CD4-positive, alpha-beta T cell treated with Interleukin-10 for 1 hour (primary cell): ENCODE results near the gene HOXD1.

Source experiments
- DNase-seq: peaks from one replicate; pipeline ENCODE4 v3.0.0-alpha.2; 2020

The HOXD1 gene

GRCh38 chr2:176187200-176187898, 1.1 kb upstream of the HOXD1 start:
- no peak for DNase-seq

GRCh38 chr2:176188774-176189680, 559 bp downstream of the HOXD1 start:
- DNase-seq: peak; percentile 12

GRCh38 chr2:176189681-176190641, 1.5 kb downstream of the HOXD1 start:
- no peak for DNase-seq

- DNase-seq: no peak
These were observed 3.9 kb downstream of the HOXD1 start for GRCh38 chr2:176192351-176192750.

- no peak for DNase-seq
These were observed 4.6 kb downstream of the HOXD1 start for GRCh38 chr2:176193048-176193447.

GRCh38 chr2:176199902-176200301, 11.4 kb downstream of the HOXD1 start:
- no peak for DNase-seq

GRCh38 chr2:176200971-176201370, 12.5 kb downstream of the HOXD1 start:
- DNase-seq: no peak

GRCh38 chr2:176202491-176202890, 14.0 kb downstream of the HOXD1 start:
- DNase-seq: no peak

- DNase-seq: no peak
These were observed 16.7 kb downstream of the HOXD1 start for GRCh38 chr2:176205126-176205525.

- DNase-seq: no peak
These were observed 17.7 kb downstream of the HOXD1 start for GRCh38 chr2:176206136-176206535.

- DNase-seq: no peak
These were observed 18.2 kb downstream of the HOXD1 start for GRCh38 chr2:176206682-176207081.

GRCh38 chr2:176211110-176211509, 22.6 kb downstream of the HOXD1 start:
- DNase-seq: no peak

GRCh38 chr2:176212276-176212675, 23.8 kb downstream of the HOXD1 start:
- no peak for DNase-seq

GRCh38 chr2:176213406-176213805, 24.9 kb downstream of the HOXD1 start:
- DNase-seq: no peak

GRCh38 chr2:176227874-176228273, 39.4 kb downstream of the HOXD1 start:
- no peak for DNase-seq

- no peak for DNase-seq
These were observed 45.7 kb downstream of the HOXD1 start for GRCh38 chr2:176234156-176234555.

GRCh38 chr2:176234940-176235339, 46.5 kb downstream of the HOXD1 start:
- no peak for DNase-seq

- no peak for DNase-seq
These were observed 49.0 kb downstream of the HOXD1 start for GRCh38 chr2:176237456-176237855.

- DNase-seq: no peak
These were observed 50.6 kb downstream of the HOXD1 start for GRCh38 chr2:176239031-176239430.

GRCh38 chr2:176240301-176240700, 51.8 kb downstream of the HOXD1 start:
- DNase-seq: no peak
